IPS-NIHi11 (cell line): ENCODE measurements around the gene MRPL49.

Experiments
- DNase-seq: peaks from one replicate; pipeline ENCODE4 v3.0.0; 2012; ENCODE audit warnings: mixed read lengths, low spot score

MRPL49 gene

GRCh38 chr11:65102142-65103095, 19.7 kb upstream of the MRPL49 start:
- no peak for DNase-seq

GRCh38 chr11:65103476-65103875, 18.6 kb upstream of the MRPL49 start:
- DNase-seq, result no peak

DNA sequence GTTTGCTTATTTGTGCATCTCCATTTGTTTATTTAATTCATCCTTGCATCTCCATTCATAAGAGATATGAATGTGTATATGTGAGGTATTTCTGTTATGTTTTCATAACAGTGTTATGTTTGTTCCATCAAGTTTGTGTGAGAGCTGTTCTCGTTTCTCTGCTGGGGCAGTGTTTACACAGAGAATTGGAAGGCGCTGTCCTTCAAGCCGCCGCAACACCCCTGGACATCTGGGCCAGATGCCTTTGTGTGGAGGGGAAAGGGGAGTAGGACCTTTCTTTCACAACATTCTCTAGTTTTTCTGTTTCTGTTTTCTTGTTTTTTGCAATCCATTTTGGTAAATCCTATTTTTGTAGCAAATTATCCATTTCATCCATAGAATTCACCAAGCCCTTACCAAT, 17.5 kb upstream of the MRPL49 start:
- no peak for DNase-seq

- no peak for DNase-seq
Measured at GRCh38 chr11:65107078-65107477, 15.0 kb upstream of the MRPL49 start.

- no peak for DNase-seq
Measured at GRCh38 chr11:65107751-65108468, 14.2 kb upstream of the MRPL49 start.

DNA sequence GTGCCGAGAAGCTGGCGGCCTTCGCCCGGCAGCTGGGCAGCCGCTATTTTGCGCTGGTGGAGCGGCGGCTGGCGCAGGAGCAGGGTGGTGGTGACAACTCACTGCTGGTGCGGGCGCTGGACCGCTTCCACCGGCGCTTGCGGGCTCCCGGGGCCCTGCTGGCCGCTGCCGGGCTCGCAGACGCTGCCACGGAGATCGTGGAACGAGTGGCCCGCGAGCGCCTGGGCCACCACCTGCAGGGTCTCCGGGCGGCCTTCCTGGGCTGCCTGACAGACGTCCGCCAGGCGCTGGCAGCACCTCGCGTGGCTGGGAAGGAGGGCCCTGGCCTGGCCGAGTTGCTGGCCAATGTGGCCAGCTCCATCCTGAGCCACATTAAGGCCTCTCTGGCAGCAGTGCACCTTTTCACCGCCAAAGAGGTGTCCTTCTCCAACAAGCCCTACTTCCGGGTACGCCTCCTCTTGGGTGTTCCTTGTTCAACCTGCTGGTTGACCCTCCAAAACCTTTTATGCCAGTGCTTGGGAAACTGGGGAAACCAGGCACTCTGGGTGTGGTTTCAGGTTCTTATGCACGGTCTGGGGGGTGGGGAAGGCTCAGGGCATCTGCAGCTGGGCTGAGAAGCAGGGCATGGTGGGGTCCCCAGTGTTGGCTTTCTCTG, 13.5 kb upstream of the MRPL49 start:
- DNase-seq, result no peak

DNA sequence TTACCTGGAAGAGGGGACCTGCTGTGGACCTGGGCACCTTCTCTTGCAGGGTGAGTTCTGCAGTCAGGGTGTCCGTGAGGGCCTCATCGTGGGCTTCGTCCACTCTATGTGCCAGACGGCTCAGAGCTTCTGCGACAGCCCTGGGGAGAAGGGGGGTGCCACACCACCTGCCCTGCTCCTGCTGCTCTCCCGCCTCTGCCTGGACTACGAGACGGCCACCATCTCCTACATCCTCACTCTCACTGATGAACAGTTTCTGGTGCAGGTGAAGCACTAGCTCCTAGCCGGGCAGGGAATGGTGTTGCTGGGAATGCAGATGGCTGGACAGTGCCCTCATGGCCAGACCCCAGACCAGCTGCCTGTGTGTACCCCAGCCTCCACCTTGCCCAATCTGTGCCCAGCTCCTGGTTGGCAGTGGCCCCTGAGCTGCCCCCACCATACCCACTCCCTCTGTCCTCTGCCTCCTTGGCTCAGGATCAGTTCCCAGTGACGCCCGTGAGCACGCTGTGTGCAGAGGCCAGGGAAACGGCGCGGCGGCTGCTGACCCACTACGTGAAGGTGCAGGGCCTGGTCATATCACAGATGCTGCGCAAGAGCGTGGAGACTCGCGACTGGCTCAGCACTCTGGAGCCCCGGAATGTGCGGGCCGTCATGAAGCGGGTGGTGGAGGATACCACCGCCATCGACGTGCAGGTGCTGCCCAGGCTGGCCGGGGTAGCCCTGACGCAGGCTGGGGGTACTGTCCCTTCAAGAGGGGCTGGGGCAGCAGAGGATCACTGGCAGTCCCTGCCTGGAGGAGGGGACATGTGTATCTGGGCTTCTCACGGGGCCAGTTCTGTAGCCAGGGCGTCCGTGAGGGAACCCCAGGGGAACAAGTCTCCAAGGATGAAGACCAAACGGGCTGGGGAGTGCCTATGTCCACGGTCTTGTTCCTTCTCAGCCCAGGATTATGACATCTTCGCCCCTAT, 12.6 kb upstream of the MRPL49 start:
- DNase-seq, result no peak

DNA sequence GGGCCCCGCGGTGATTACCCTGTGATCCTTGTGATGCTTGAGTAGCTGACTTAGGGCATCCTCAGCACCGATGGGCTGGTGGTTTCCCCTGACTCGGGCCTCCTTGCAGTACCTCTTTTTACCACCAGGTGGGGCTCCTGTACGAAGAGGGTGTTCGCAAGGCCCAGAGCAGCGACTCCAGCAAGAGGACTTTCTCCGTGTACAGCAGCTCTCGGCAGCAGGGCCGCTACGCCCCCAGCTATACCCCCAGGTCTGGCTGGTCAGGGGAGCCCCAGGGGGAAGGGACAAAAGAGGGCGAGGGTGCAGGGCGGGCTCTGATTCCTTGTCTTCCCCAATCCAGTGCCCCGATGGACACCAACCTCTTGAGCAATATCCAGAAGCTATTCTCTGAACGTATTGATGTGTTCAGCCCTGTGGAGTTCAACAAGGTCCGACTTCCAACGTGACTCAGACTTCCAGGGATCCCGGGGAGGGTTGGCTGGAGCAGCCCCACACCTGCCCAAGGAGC, 11.7 kb upstream of the MRPL49 start:
- peak; percentile 87 for DNase-seq

GRCh38 chr11:65111159-65111743, 10.9 kb upstream of the MRPL49 start:
- DNase-seq, result no peak

GRCh38 chr11:65111744-65112545, 10.2 kb upstream of the MRPL49 start, which contains the start of gene TM7SF2:
TSS of gene TM7SF2 (plus strand) at chr11:65111872. CDS start at chr11:65112016, 144 bp downstream.
- DNase-seq, result peak; percentile 96

GRCh38 chr11:65112546-65113360, 9.4 kb upstream of the MRPL49 start:
- DNase-seq, result peak; percentile 61

DNA sequence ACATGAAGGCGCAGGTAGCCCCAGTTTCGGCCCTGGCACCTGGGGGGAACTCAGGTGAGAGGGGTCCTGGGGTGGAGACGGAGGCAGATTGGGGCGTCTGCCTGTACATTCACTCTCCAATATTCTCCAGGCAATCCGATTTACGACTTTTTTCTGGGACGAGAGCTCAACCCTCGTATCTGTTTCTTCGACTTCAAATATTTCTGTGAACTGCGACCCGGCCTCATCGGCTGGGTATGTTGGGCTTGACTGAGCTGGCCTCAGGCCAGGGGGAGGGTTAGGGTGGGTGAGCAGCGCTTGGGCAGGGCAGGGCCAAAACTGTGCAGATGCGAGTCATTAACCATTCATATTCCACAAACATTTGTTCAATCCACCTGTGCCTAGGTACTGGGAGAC, 8.8 kb upstream of the MRPL49 start:
- no peak for DNase-seq

DNA sequence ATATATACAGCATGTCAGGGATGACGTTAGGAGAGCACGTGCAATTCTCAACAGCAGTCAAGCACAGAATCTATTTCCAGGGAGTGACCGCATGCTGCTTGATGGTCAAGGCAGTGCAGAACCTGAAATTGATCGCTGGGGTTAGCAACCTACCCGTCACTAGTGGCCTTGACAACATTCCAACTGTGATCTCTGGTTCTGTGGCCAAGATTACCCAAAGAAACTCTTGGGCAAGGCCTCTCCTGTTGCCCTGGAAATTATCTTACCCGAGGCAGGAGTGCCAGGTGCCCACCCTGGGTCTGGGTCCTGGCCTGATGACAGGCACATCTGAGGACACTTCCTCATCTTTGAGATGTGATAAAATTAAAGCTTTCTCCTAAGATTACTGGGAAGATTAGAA, 8.3 kb upstream of the MRPL49 start:
- no peak for DNase-seq

GRCh38 chr11:65114538-65115171, 7.5 kb upstream of the MRPL49 start:
- no peak for DNase-seq

- DNase-seq, result no peak
Measured at GRCh38 chr11:65115361-65116082, 6.6 kb upstream of the MRPL49 start.

- no peak for DNase-seq
Measured at GRCh38 chr11:65116370-65117205, 5.5 kb upstream of the MRPL49 start.
